Brain microvascular endothelial cell (primary cell): ENCODE results near the gene CFAP298.

Experiments
- DNase-seq: peaks from one replicate; pipeline ENCODE4 v3.0.0-alpha.2; 2020
- H3K27ac ChIP-seq: fragments of 250-450 bp; sonication (Bioruptor Pico); 2 replicates; pipeline ENCODE4 v1.5.1; 2020; ENCODE audit warnings: mild to moderate bottlenecking, moderate library complexity
- H3K27me3 ChIP-seq: fragments of 250-450 bp; sonication (Bioruptor Pico); replicated peaks from 2 replicates; pipeline ENCODE4 v1.5.1; 2020; ENCODE audit warnings: mild to moderate bottlenecking
- H3K36me3 ChIP-seq: fragments of 250-450 bp; sonication (Bioruptor Pico); replicated peaks from 2 replicates; pipeline ENCODE4 v1.5.1; 2020; ENCODE audit warnings: mild to moderate bottlenecking
- H3K4me3 ChIP-seq: 2 replicates; pipeline ENCODE4 v1.5.1; 2011; ENCODE audit warnings: low read depth, mild to moderate bottlenecking, control low read depth, low read length, moderate library complexity
- in situ Hi-C: cut with HindIII; loops from 2 replicates; pipeline ENCODE4 v1.10.0; 2017; ENCODE audit warnings: low sequenced_read_pairs, low pct_ligation_motif_present
- TF ChIP-seq, protein P1 (sequence below): IDR thresholded peaks from 2 replicates; pipeline ENCODE4 v1.5.1; 2011; ENCODE audit warnings: low read depth, mild to moderate bottlenecking, moderate library complexity, low read length, control low read depth, inconsistent platforms; ENCODE audit errors: missing control alignments

CFAP298 gene

DNA sequence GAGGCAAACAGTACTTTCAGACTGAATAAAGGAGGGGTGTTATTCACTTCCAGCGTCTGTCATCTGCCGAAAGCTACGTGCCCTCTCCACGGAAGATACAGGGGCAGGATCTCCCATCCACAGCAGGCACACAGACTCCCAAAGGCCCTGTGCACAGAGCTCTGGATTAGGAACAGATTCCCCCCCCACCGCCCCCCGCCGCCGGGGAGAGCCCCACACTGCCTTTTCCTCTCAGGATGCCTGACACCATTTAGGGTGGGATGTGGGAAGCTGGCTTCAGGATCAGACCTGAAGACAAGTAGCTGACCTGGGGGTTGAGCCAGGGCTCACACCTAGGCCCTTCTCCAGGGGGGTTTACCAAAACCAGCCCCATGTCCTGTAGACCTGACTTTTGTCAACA, 18.5 kb downstream of the CFAP298 start:
- in situ Hi-C loops: no loop called here
- DNase-seq: no peak
- Histone ChIP-seq H3K36me3 (no peaks in the 10 kb centered on the region), H3K4me3 (no peak overlapping the region), H3K27ac (no peak overlapping the region), H3K27me3 (no peaks in the 10 kb centered on the region)
- TF ChIP-seq, protein P1, sequence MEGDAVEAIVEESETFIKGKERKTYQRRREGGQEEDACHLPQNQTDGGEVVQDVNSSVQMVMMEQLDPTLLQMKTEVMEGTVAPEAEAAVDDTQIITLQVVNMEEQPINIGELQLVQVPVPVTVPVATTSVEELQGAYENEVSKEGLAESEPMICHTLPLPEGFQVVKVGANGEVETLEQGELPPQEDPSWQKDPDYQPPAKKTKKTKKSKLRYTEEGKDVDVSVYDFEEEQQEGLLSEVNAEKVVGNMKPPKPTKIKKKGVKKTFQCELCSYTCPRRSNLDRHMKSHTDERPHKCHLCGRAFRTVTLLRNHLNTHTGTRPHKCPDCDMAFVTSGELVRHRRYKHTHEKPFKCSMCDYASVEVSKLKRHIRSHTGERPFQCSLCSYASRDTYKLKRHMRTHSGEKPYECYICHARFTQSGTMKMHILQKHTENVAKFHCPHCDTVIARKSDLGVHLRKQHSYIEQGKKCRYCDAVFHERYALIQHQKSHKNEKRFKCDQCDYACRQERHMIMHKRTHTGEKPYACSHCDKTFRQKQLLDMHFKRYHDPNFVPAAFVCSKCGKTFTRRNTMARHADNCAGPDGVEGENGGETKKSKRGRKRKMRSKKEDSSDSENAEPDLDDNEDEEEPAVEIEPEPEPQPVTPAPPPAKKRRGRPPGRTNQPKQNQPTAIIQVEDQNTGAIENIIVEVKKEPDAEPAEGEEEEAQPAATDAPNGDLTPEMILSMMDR: no peak

DNA sequence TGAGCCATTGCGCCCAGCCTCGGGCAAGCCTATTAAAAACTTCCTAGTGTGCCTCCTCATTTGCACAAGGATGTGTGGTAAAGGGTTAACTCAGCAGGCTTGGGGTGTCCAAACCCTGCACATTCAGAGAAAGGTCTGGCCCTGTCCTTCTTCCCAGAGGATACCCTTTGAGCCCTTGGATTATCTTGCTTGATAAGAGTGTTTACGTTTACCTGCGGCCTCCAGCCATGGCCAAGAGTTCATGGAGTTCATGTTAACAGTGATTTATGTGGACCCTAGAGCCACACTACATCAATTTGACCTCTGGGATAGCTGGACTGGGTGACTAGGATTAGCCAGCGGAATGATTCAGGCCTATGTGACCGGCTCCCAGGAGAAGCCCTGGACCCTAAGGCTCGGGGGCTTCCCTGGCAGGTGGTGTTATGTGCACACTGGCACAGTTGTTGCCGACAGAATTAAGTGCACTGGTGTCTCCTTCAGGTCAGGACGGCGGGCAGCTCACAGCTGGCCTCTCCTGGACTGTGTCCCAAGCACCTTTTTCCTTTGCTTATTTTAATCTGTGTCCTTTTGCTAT, 19.2 kb downstream of the CFAP298 start:
- in situ Hi-C loops: no loop called here

DNA sequence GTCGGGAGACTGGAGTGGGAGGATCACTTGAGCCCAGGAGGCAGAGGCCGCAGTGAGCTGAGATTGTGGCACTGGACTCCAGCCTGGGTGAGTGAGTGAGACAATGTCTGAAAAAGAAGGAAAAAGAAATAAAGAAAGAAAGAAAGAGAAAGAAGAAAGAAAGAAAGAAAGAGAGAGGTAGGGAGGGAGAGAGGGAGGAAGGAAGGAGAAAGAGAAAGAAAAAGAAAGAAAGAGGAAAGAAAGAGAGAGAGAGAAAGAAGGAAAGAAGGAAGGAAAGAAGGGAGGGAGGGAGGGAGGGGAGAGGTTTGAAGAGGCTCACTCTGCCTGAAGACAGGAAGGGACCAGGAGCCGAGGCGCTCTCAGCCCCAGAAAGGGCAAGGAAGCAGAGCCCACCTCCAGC, 22.0 kb downstream of the CFAP298 start:
- no peak for DNase-seq
- peaks cover 3% of the 10 kb centered on the region for H3K27me3 ChIP-seq
- TF ChIP-seq, protein P1: no peak
- in situ Hi-C loops: no loop called here
- no peak overlapping the region for H3K27ac ChIP-seq
- no peaks in the 10 kb centered on the region for H3K36me3 ChIP-seq
- no peak overlapping the region for H3K4me3 ChIP-seq

More for the DNA sequence above, 19.2 kb downstream of the CFAP298 start:
- no peak for DNase-seq
- Histone ChIP-seq H3K27ac (no peak overlapping the region), H3K27me3 (no peaks in the 10 kb centered on the region), H3K4me3 (no peak overlapping the region), H3K36me3 (no peaks in the 10 kb centered on the region)
- TF ChIP-seq, protein P1: no peak

DNA sequence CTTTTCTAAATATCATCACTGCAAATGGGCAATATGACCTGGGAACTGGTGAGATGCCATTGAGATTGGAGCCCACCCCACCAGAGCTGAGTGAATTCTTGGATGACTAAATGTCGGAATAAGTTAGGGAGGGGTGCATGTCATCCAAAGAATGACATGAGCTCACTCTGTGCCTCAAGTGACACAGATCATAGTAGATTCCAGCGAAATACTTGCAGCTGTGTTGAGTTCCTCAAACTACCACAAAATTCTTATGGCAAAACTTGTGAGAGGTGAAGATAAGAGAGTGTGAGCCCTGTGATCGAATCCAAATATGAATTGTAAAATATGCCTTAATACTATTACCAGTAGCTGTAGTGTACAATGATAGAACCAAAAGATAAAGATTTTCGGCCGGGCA, 24.5 kb downstream of the CFAP298 start:
- DNase-seq: no peak
- TF ChIP-seq, protein P1: no peak
- H3K4me3 ChIP-seq: no peak overlapping the region
- no peaks in the 10 kb centered on the region for H3K36me3 ChIP-seq
- no peak overlapping the region for H3K27ac ChIP-seq
- peaks cover 7% of the 10 kb centered on the region for H3K27me3 ChIP-seq
- in situ Hi-C loops: no loop called here

DNA sequence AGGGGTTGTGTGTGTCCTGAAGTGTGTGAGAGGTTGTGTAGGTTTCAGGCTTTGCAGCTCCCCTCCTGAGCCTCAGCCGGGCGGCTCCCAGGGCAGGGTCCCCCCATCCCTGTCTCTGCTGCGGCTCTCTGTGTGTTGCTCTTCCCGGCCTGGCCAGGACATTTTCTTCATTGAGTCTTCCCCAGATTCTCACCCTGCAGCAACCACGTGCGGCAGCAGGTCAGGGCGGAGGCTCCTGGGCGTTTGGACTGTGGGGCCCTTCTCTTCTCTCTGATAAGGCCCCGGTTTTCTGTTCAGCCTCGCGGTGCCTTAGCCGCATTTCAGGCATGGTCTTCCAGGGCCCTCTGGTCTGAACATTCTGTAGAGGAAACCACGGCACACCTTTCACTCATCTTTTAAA, 25.1 kb downstream of the CFAP298 start:
- no peak overlapping the region for H3K27ac ChIP-seq
- no peak overlapping the region for H3K4me3 ChIP-seq
- TF ChIP-seq, protein P1: no peak
- peaks cover 7% of the 10 kb centered on the region for H3K27me3 ChIP-seq
- in situ Hi-C loops: no loop called here
- no peak for DNase-seq
- no peaks in the 10 kb centered on the region for H3K36me3 ChIP-seq

DNA sequence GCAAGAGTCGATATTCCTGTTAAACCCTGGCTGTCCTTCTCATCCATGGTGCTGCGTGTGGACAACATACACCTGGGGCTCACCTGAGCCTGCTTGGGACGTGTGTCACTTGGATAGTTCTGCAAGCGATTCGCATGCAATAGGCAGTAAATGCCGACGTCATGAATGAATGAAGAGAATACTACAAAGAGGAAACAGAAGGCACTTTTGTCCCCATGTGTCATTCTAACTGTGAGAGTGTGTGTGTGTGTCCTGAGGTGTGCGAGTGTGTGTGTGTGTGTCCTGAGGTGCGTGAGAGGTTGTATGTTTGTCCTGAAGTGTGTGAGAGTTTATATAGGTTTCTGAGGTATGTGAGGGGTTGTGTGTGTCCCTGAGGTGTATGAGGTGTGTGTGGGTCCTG, 26.2 kb downstream of the CFAP298 start:
- Histone ChIP-seq H3K27me3 (peaks cover 7% of the 10 kb centered on the region), H3K36me3 (no peaks in the 10 kb centered on the region), H3K4me3 (no peak overlapping the region), H3K27ac (no peak overlapping the region)
- in situ Hi-C loops: no loop called here
- TF ChIP-seq, protein P1: no peak
- DNase-seq: no peak
